ENCODE data around the gene MAN1C1. TPM values are rescaled to one million over a fixed set of nuclear protein-coding genes. Genes with fewer than 3 reads are reported as not detected.
A peak's percentile ranks its signal among the peaks of the same experiment; 100 is the strongest.

The MAN1C1 gene
- total RNA-seq, 1 donor from 2014 or later: 20.4 TPM

DNA sequence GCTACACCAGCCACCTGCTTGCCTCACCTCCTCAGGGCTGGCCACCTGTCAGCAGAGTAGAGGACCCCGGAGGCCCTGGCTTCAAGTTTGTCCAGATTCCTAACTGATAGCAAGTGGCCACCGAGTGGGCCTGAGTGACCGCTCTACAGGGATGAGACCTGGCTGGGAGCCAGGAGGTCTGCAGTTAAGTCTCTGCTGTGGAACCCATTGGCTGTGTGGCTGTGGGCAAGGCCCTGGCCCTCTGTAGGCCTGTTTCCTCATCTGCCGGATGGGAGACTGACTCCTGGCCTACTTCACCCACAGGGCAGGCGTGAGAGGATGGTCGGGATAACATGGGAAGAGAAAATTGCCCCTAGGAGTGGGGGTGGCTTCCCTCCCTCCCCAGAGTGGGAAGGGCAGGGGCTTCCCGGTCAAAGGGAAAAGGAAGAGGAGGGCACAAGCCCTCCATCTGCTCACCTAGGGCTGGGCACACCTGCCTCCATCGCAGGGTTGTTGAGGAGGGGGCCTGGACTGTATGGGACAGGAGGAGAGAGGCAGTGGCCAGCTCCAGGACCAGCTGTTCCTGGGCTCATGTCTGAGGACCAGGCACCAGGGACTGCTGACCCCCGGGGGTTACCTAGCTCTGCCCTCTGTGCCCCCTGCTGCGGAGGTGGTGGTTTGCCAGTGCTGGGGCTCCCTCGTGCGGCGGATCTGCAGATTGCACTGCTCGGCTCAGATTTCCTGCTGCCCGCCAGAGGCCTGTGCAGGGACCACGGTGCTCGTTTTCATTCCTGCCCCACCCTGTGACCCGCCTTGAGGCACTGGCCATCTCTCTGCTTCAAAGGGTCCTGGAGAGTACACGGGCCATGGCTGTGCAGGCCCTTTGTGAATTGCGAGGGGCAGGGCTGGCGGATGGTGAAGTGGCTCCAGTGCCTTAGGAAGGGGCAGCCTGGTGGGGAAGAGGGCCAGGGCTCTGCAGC lies 194.0 kb downstream of the MAN1C1 start:
- intact Hi-C loops (cut with DNase I): no loop called here
- ATAC-seq: peak; percentile 76 to 80
- peak; percentile 84 for DNase-seq
- Histone ChIP-seq H3K27ac (no peak overlapping the region), H3K4me1 (peaks cover 50% of the 10 kb centered on the region), H3K9me3 (no peaks in the 10 kb centered on the region), H3K4me3 (no peak overlapping the region), H3K36me3 (peaks cover 88% of the 10 kb centered on the region), H3K27me3 (ENCODE audit: low read depth) (no peaks in the 10 kb centered on the region)
- TF ChIP-seq, protein P1, sequence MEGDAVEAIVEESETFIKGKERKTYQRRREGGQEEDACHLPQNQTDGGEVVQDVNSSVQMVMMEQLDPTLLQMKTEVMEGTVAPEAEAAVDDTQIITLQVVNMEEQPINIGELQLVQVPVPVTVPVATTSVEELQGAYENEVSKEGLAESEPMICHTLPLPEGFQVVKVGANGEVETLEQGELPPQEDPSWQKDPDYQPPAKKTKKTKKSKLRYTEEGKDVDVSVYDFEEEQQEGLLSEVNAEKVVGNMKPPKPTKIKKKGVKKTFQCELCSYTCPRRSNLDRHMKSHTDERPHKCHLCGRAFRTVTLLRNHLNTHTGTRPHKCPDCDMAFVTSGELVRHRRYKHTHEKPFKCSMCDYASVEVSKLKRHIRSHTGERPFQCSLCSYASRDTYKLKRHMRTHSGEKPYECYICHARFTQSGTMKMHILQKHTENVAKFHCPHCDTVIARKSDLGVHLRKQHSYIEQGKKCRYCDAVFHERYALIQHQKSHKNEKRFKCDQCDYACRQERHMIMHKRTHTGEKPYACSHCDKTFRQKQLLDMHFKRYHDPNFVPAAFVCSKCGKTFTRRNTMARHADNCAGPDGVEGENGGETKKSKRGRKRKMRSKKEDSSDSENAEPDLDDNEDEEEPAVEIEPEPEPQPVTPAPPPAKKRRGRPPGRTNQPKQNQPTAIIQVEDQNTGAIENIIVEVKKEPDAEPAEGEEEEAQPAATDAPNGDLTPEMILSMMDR (IDR thresholded peaks at IDR 0.05): peak; percentile 94

DNA sequence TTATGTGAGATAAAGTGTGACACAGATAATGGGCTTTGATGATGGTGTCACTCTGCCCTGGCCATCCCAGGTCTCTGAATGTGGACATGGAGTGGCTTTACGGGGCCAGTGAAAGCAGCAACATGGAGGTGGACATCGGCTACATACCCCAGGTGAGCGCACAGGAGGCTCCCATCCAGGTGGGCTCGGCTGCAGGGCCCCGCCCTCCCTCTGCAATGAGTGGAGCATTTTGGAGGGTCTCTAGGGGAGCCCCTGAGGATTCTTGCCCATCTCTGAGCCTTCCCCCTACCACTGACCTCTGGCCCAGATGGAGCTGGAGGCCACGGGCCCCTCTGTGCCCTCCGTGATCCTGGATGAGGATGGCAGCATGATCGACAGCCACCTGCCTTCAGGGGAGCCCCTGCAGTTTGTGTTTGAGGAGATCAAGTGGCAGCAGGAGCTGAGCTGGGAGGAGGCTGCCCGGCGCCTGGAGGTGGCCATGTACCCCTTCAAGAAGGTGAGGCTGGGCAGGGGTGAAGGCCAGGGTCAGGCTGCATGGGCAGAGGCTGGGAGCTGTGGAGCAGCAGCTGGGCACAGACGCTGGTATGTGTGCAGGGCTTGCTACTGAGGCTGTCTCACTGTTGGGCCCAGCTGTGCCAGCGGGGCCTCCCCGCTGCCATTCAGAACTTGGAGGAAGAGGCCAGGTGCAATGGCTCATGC lies 194.9 kb downstream of the MAN1C1 start:
- Histone ChIP-seq H3K27me3 (ENCODE audit: low read depth) (no peaks in the 10 kb centered on the region), H3K4me3 (no peak overlapping the region), H3K27ac (no peak overlapping the region), H3K9me3 (no peaks in the 10 kb centered on the region), H3K36me3 (peaks cover 91% of the 10 kb centered on the region), H3K4me1 (peaks cover 41% of the 10 kb centered on the region)
- ATAC-seq (no peak), DNase-seq (no peak)
- intact Hi-C loops (cut with DNase I): no loop called here
- TF ChIP-seq, protein P1 (IDR thresholded peaks at IDR 0.05): no peak

DNA sequence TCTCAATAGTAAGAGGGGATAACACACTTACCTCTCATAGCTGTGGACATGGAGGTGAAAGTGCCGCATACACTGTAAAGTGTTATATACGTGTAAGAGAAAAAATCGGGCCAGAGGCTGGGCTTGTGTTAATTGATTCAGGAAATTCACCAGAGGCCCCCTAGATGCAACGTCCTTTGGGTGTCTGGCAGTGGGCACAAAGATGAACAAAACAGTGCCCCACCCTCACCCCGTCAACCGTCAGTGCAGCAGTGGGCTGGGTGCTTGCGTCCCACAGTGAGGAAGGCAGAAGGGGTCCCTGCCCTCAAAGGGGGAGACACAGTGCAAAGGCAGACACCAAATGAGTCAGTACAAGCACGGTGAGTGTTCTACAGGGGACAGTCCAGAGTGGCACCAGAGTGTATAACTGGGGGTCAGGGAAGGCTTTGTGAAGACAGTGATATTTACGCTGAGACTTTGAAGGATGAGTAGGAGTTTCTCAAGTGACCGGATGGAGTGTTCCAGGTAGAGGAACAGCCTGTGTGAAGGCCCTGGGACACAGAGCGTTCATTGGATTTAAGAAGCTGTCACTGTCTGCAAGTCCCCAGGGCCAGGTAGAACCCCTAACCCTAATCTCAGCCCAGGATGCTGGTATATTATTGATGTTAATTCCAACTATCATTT lies 196.6 kb downstream of the MAN1C1 start:
- intact Hi-C loops (cut with DNase I): no loop called here
- Histone ChIP-seq H3K27me3 (ENCODE audit: low read depth) (no peaks in the 10 kb centered on the region), H3K4me1 (peaks cover 28% of the 10 kb centered on the region), H3K36me3 (peaks cover 75% of the 10 kb centered on the region), H3K27ac (no peak overlapping the region), H3K9me3 (no peaks in the 10 kb centered on the region), H3K4me3 (no peak overlapping the region)
- DNase-seq (no peak), ATAC-seq (no peak)
- TF ChIP-seq, protein P1 (IDR thresholded peaks at IDR 0.05): no peak

DNA sequence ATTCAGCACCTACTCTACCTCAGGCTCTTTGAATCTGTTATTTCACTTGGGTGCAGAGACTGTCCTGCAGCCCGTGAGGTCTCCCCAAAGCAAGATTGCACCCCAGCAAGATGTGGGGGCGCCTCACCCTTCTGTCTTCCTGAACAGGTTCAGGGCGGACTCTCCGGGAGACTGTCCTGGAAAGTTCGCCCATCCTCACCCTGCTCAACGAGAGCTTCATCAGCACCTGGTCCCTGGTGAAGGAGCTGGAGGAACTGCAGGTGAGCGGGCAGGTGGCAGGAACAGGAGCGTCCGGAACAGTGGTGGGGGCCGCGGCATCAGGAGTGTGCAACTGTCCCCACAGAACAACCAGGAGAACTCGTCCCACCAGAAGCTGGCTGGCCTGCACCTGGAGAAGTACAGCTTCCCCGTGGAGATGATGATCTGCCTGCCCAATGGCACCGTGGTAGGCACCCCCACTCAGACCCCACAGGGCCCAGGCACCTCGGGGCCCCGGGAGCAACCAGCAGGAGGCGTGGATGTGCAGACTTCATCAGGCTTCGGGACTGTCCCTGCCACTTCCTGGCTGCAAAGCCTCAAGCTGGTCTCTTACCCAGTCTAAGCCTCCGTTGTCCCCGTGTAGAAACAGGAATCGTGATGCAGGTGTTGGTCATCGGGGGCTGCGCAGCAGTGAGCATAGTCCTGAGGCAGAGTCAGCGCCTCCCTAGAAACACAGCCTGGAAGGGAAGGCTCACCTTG lies 197.3 kb downstream of the MAN1C1 start:
- TF ChIP-seq, protein P1 (IDR thresholded peaks at IDR 0.05): no peak
- no peak overlapping the region for H3K27ac ChIP-seq
- H3K4me1 ChIP-seq: peaks cover 28% of the 10 kb centered on the region
- no peak overlapping the region for H3K4me3 ChIP-seq
- H3K36me3 ChIP-seq: peaks cover 68% of the 10 kb centered on the region
- no peaks in the 10 kb centered on the region for H3K27me3 ChIP-seq (ENCODE audit: low read depth)
- intact Hi-C loops (cut with DNase I): no loop called here
- no peak for ATAC-seq
- no peaks in the 10 kb centered on the region for H3K9me3 ChIP-seq
- no peak for DNase-seq
